ENCODE measurements around the gene TECTA. TPM values are rescaled to one million over a fixed set of nuclear protein-coding genes. Genes with fewer than 3 reads are reported as not detected.

Gene TECTA
- polyA plus RNA-seq, 1 donor (not counting 4 experiments of a cell fraction or from before 2014, with no cell fraction given): 0.17 TPM

DNA sequence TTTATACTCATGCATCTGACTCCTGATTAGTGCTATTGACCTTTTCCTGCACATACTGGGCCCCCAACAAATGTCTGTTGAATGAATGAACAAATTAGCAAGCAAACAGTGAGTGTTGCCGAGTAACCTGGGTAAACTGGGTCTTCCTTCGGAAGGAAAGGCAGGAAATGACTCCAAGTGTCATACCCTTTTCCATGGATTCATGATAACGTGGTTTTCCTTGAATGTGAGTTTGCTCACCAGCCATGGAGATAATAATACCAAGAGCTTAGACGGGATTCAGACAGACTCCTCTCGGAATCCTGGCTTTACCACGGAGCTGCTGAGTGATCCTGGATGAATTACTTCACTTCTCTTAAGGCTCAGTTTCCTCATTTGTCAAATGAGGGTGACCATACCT, 16.7 kb downstream of the TECTA start:
- no peak overlapping the region for H3K9ac ChIP-seq (ENCODE audit: control insufficient read depth, extremely low read depth, insufficient read depth, low read length)
- no peak overlapping the region for H3K4me3 ChIP-seq (ENCODE audit: control insufficient read depth in 2 of 3, extremely low read depth in 1 of 3, insufficient read depth in 2 of 3, low read depth in 1 of 3, low read length in 3 of 3)
- no peak for FAIRE-seq
- no peaks in the 10 kb centered on the region for H4K20me1 ChIP-seq (ENCODE audit: control insufficient read depth, extremely low read depth, insufficient read depth, low read length)
- H3K27me3 ChIP-seq (ENCODE audit: control insufficient read depth, extremely low read depth, insufficient read depth, low read length): no peaks in the 10 kb centered on the region
- H3K9me3 ChIP-seq (ENCODE audit: control insufficient read depth, low read depth, low read length): peaks cover 2% of the 10 kb centered on the region
- dilution Hi-C loops (cut with MboI; ENCODE audit: extremely low pct_ligation_motif_present, low sequenced_read_pairs): no loop called here
- no peaks in the 10 kb centered on the region for H3K36me3 ChIP-seq (ENCODE audit: control insufficient read depth in 2 of 2, extremely low read depth in 1 of 2, insufficient read depth in 2 of 2, low read length in 2 of 2)
- no peak for DNase-seq (ENCODE audit: low read depth, low spot score)
- H3K79me2 ChIP-seq (ENCODE audit: control insufficient read depth, insufficient read depth, low read length): no peaks in the 10 kb centered on the region
- H3K9me1 ChIP-seq (ENCODE audit: control insufficient read depth, extremely low read depth, insufficient read depth, low read length): no peaks in the 10 kb centered on the region
- H3K27ac ChIP-seq (ENCODE audit: control insufficient read depth, insufficient read depth, low read length): no peak overlapping the region
- H2AFZ ChIP-seq (ENCODE audit: control insufficient read depth, low read length): no peak overlapping the region
- TF ChIP-seq EZH2 (IDR thresholded peaks at IDR 0.05; ENCODE audit: low read length) (no peak), CTCF (optimal IDR thresholded peaks at IDR 0.05 in 1 of 3, IDR thresholded peaks at IDR 0.05 in 1 of 3, conservative IDR thresholded peaks at IDR 0.05 in 1 of 3; ENCODE audit: extremely low read depth in 1 of 3, insufficient read depth in 2 of 3, low read length in 3 of 3) (no peak)
- no peaks in the 10 kb centered on the region for H3K4me1 ChIP-seq (ENCODE audit: control insufficient read depth, extremely low read depth, insufficient read depth, low read length)
- no peak overlapping the region for H3K4me2 ChIP-seq (ENCODE audit: control insufficient read depth, extremely low read depth, insufficient read depth, low read depth, low read length)

DNA sequence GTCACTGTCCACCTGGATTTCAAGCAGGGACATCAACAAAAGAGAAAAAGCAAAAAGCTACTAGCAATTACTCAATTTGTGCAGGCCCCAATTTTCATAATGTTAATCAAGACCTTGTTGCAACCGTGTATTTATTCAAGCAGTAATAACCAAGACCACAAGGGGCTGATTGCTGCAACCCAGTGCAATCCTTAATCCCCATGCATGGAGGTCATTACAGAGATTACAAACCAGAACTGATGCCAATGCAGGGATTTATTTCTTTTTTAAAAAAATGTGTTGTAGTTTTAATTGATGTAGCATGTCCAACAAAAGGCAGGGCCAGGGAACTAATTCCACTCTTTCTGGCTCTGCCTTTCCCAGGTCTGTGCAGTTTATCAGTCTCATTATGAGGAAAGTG, 18.4 kb downstream of the TECTA start:
- FAIRE-seq (no peak), DNase-seq (ENCODE audit: low read depth, low spot score) (no peak)
- no peaks in the 10 kb centered on the region for H3K79me2 ChIP-seq (ENCODE audit: control insufficient read depth, insufficient read depth, low read length)
- TF ChIP-seq EZH2 (IDR thresholded peaks at IDR 0.05; ENCODE audit: low read length) (no peak), CTCF (optimal IDR thresholded peaks at IDR 0.05 in 1 of 3, IDR thresholded peaks at IDR 0.05 in 1 of 3, conservative IDR thresholded peaks at IDR 0.05 in 1 of 3; ENCODE audit: extremely low read depth in 1 of 3, insufficient read depth in 2 of 3, low read length in 3 of 3) (peak in 1 of 3 experiments; percentile 18)
- no peaks in the 10 kb centered on the region for H3K9me1 ChIP-seq (ENCODE audit: control insufficient read depth, extremely low read depth, insufficient read depth, low read length)
- H3K9me3 ChIP-seq (ENCODE audit: control insufficient read depth, low read depth, low read length): peaks cover 2% of the 10 kb centered on the region
- H3K9ac ChIP-seq (ENCODE audit: control insufficient read depth, extremely low read depth, insufficient read depth, low read length): no peak overlapping the region
- dilution Hi-C loops (cut with MboI; ENCODE audit: extremely low pct_ligation_motif_present, low sequenced_read_pairs): no loop called here
- H3K4me2 ChIP-seq (ENCODE audit: control insufficient read depth, extremely low read depth, insufficient read depth, low read depth, low read length): no peak overlapping the region
- H2AFZ ChIP-seq (ENCODE audit: control insufficient read depth, low read length): no peak overlapping the region
- no peaks in the 10 kb centered on the region for H3K27me3 ChIP-seq (ENCODE audit: control insufficient read depth, extremely low read depth, insufficient read depth, low read length)
- H4K20me1 ChIP-seq (ENCODE audit: control insufficient read depth, extremely low read depth, insufficient read depth, low read length): no peaks in the 10 kb centered on the region
- H3K36me3 ChIP-seq (ENCODE audit: control insufficient read depth in 2 of 2, extremely low read depth in 1 of 2, insufficient read depth in 2 of 2, low read length in 2 of 2): no peaks in the 10 kb centered on the region
- no peaks in the 10 kb centered on the region for H3K4me1 ChIP-seq (ENCODE audit: control insufficient read depth, extremely low read depth, insufficient read depth, low read length)
- H3K4me3 ChIP-seq (ENCODE audit: control insufficient read depth in 2 of 3, extremely low read depth in 1 of 3, insufficient read depth in 2 of 3, low read depth in 1 of 3, low read length in 3 of 3): no peak overlapping the region
- no peak overlapping the region for H3K27ac ChIP-seq (ENCODE audit: control insufficient read depth, insufficient read depth, low read length)
